ENCODE results near the gene PXYLP1.

PXYLP1 gene

DNA sequence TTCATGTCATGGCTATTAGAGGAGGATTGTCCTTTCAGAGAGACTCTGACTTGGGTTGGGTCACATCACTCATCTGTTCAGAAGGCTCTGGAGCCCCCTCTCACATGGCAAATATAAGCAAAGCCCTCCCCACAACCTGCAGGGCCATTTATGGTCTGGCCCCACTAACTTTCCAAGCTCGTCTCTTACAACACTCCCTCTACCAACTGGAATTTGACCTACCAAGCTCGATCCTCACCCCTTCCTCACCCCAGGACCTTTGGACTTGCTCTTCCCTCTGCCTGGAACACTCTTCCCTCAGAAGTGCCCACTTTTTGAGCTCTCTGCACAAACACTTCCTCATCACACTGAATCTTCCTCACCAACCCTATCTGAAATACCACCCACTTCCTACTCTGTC lies 14.2 kb upstream of the PXYLP1 start:
- no peaks in the 10 kb centered on the region for H3K79me2 ChIP-seq (ENCODE audit: control insufficient read depth, low read length)
- no peaks in the 10 kb centered on the region for H3K9me3 ChIP-seq (ENCODE audit: control insufficient read depth, insufficient read depth, low read length)
- H3F3A ChIP-seq (ENCODE audit: control insufficient read depth, insufficient read depth): no peaks in the 10 kb centered on the region
- no peaks in the 10 kb centered on the region for H3K4me1 ChIP-seq (ENCODE audit: control insufficient read depth, low read length)
- H3K27me3 ChIP-seq (ENCODE audit: control insufficient read depth, low read length): peaks cover 16% of the 10 kb centered on the region; the same call in 1 of the 2 replicates
- TF ChIP-seq EZH2phosphoT487 (IDR thresholded peaks at IDR 0.05; ENCODE audit: borderline replicate concordance, low read length) (no peak), CTCF (IDR thresholded peaks at IDR 0.05; ENCODE audit: low read depth, low read length, poor library complexity, severe bottlenecking) (no peak)
- H4K20me1 ChIP-seq (ENCODE audit: control insufficient read depth, insufficient read depth, low read depth, low read length): no peaks in the 10 kb centered on the region
- H3K9me2 ChIP-seq (replicated peaks; ENCODE audit: control insufficient read depth, low read length): no peaks in the 10 kb centered on the region
- no peak overlapping the region for H3K27ac ChIP-seq (ENCODE audit: low read depth, low read length)
- no peaks in the 10 kb centered on the region for H3K36me3 ChIP-seq (ENCODE audit: control insufficient read depth, low read length)
- H3K4me3 ChIP-seq (ENCODE audit: low read length): no peak overlapping the region
- no peak overlapping the region for H3K4me2 ChIP-seq (ENCODE audit: low read length)

DNA sequence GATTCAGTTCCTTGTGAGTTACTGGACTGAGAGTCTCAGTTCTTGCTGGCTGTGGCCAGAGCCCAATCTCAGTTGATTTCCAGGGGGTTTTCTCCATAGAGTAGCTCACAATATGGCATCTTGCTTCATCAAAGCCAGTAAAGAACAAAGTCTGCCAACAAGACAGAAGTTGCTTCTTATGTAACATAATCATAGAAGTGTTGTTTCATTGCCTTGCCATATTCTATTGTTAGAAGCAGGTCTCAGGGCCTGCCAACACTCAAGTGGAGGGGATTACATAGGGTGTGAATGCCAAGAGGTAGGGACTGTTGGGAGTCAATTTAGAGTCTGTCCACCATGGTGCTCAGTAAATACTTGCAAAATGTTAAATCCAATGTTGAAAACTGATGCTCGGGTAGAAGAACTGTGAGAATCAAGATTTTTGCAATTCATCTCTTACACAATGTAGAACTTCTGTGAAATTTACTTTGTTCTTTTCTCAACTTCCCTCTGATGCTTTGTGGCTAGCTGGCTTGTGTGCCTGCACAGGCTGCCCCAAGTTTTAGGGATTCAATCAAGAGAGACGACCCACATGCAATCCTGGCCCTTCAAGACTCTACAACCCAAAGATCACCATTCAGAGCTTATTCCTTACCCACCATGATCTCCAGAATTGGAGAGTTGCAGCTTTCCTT lies 13.3 kb upstream of the PXYLP1 start:
- Histone ChIP-seq H3K9me2 (replicated peaks; ENCODE audit: control insufficient read depth, low read length) (no peaks in the 10 kb centered on the region), H3F3A (ENCODE audit: control insufficient read depth, insufficient read depth) (no peaks in the 10 kb centered on the region), H3K4me2 (ENCODE audit: low read length) (no peak overlapping the region), H3K27me3 (ENCODE audit: control insufficient read depth, low read length) (peaks cover 16% of the 10 kb centered on the region; the same call in 1 of the 2 replicates), H3K36me3 (ENCODE audit: control insufficient read depth, low read length) (no peaks in the 10 kb centered on the region), H3K27ac (ENCODE audit: low read depth, low read length) (no peak overlapping the region), H4K20me1 (ENCODE audit: control insufficient read depth, insufficient read depth, low read depth, low read length) (no peaks in the 10 kb centered on the region), H3K4me1 (ENCODE audit: control insufficient read depth, low read length) (no peaks in the 10 kb centered on the region), H3K4me3 (ENCODE audit: low read length) (no peak overlapping the region), H3K9me3 (ENCODE audit: control insufficient read depth, insufficient read depth, low read length) (no peaks in the 10 kb centered on the region), H3K79me2 (ENCODE audit: control insufficient read depth, low read length) (no peaks in the 10 kb centered on the region)
- TF ChIP-seq CTCF (IDR thresholded peaks at IDR 0.05; ENCODE audit: low read depth, low read length, poor library complexity, severe bottlenecking) (no peak), EZH2phosphoT487 (IDR thresholded peaks at IDR 0.05; ENCODE audit: borderline replicate concordance, low read length) (no peak)

- H3K4me2 ChIP-seq (ENCODE audit: low read length): no peak overlapping the region
- H3F3A ChIP-seq (ENCODE audit: control insufficient read depth, insufficient read depth): no peaks in the 10 kb centered on the region
- H3K36me3 ChIP-seq (ENCODE audit: control insufficient read depth, low read length): no peaks in the 10 kb centered on the region
- no peaks in the 10 kb centered on the region for H4K20me1 ChIP-seq (ENCODE audit: control insufficient read depth, insufficient read depth, low read depth, low read length)
- no peaks in the 10 kb centered on the region for H3K4me1 ChIP-seq (ENCODE audit: control insufficient read depth, low read length)
- H3K4me3 ChIP-seq (ENCODE audit: low read length): no peak overlapping the region
- H3K79me2 ChIP-seq (ENCODE audit: control insufficient read depth, low read length): no peaks in the 10 kb centered on the region
- H3K27me3 ChIP-seq (ENCODE audit: control insufficient read depth, low read length): peaks cover 16% of the 10 kb centered on the region; the same call in 1 of the 2 replicates
- H3K27ac ChIP-seq (ENCODE audit: low read depth, low read length): no peak overlapping the region
- TF ChIP-seq CTCF (IDR thresholded peaks at IDR 0.05; ENCODE audit: low read depth, low read length, poor library complexity, severe bottlenecking) (no peak), EZH2phosphoT487 (IDR thresholded peaks at IDR 0.05; ENCODE audit: borderline replicate concordance, low read length) (no peak)
- H3K9me3 ChIP-seq (ENCODE audit: control insufficient read depth, insufficient read depth, low read length): peaks cover 3% of the 10 kb centered on the region; the same call in 1 of the 2 replicates
- no peaks in the 10 kb centered on the region for H3K9me2 ChIP-seq (replicated peaks; ENCODE audit: control insufficient read depth, low read length)
These were observed 12.7 kb upstream of the PXYLP1 start for GRCh38 chr3:141218926-141219325.
